HG03025 (cell line): ENCODE measurements around the gene LRP1-AS.

Experiments
- ATAC-seq: cut with Tn5 transposase; IDR thresholded peaks from one replicate; pipeline ENCODE4 v1.9.1; 2021; ENCODE audit warnings: mild to moderate bottlenecking, moderate library complexity; ENCODE audit not compliant: unreplicated experiment, low FRiP score

The LRP1-AS gene

GRCh38 chr12:57105011-57105753 is 42.2 kb downstream of the LRP1-AS start:
- no peak for ATAC-seq

GRCh38 chr12:57104292-57104910 is 43.0 kb downstream of the LRP1-AS start:
- ATAC-seq = no peak

GRCh38 chr12:57103856-57104255 is 43.6 kb downstream of the LRP1-AS start:
- ATAC-seq = no peak

- no peak for ATAC-seq
These were observed 45.3 kb downstream of the LRP1-AS start for GRCh38 chr12:57101892-57102695.

- no peak for ATAC-seq
These were observed 47.7 kb downstream of the LRP1-AS start for GRCh38 chr12:57099766-57100165.

- ATAC-seq = no peak
These were observed 48.2 kb downstream of the LRP1-AS start for GRCh38 chr12:57099047-57099714.

GRCh38 chr12:57098546-57098945 is 48.9 kb downstream of the LRP1-AS start:
- ATAC-seq = no peak

- no peak for ATAC-seq
These were observed 49.9 kb downstream of the LRP1-AS start for GRCh38 chr12:57097554-57097835.

- ATAC-seq = no peak
These were observed 50.5 kb downstream of the LRP1-AS start for GRCh38 chr12:57096748-57097553.

- ATAC-seq = no peak
These were observed 51.3 kb downstream of the LRP1-AS start for GRCh38 chr12:57096099-57096572.

GRCh38 chr12:57095440-57095839 is 52.0 kb downstream of the LRP1-AS start:
- no peak for ATAC-seq
